ENCODE results near the gene BRMS1L. TPM values are rescaled to one million over a fixed set of nuclear protein-coding genes. Genes with fewer than 3 reads are reported as not detected.

The BRMS1L gene, protein sequence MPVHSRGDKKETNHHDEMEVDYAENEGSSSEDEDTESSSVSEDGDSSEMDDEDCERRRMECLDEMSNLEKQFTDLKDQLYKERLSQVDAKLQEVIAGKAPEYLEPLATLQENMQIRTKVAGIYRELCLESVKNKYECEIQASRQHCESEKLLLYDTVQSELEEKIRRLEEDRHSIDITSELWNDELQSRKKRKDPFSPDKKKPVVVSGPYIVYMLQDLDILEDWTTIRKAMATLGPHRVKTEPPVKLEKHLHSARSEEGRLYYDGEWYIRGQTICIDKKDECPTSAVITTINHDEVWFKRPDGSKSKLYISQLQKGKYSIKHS
- total RNA-seq: 3.7 and 4.4 TPM in 2 replicates

DNA sequence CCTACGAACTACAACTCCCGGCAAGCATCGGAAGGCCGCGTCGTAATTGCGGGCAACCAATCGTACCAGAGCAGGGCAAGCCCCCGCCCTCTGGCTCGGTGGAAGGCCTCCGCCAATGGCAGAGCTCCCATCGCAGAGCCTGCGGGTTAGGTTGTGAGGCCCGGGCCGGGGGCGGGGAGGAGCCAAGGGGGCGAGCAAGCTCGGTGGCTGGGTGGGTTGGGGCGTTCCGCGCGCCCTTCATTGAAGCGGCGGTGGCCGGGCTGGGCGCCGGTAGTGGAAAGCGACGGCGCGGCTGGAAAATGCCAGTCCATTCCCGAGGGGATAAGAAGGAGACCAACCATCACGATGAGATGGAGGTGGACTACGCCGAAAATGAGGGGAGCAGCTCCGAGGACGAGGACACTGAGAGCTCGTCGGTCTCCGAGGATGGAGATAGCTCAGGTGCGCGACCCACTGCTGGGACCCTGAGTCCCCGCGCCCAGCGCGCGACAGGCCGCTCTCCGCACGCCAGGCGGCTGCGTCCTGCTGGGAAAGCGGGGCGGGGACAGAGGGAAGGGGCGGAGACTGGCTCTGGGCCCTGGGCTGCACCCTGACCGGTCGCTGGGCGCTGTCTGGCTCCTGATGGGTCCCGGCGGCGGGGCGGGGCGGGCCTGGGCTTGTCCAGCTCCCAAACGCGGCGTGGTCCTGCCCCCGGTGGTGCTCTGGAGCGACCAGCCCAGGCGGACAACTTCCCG is at the start of gene BRMS1L:
Gene BRMS1L (plus strand): TSS at position 121 of the 734 bp plus-strand sequence. CDS start 179 bp downstream, at position 300.

DNA sequence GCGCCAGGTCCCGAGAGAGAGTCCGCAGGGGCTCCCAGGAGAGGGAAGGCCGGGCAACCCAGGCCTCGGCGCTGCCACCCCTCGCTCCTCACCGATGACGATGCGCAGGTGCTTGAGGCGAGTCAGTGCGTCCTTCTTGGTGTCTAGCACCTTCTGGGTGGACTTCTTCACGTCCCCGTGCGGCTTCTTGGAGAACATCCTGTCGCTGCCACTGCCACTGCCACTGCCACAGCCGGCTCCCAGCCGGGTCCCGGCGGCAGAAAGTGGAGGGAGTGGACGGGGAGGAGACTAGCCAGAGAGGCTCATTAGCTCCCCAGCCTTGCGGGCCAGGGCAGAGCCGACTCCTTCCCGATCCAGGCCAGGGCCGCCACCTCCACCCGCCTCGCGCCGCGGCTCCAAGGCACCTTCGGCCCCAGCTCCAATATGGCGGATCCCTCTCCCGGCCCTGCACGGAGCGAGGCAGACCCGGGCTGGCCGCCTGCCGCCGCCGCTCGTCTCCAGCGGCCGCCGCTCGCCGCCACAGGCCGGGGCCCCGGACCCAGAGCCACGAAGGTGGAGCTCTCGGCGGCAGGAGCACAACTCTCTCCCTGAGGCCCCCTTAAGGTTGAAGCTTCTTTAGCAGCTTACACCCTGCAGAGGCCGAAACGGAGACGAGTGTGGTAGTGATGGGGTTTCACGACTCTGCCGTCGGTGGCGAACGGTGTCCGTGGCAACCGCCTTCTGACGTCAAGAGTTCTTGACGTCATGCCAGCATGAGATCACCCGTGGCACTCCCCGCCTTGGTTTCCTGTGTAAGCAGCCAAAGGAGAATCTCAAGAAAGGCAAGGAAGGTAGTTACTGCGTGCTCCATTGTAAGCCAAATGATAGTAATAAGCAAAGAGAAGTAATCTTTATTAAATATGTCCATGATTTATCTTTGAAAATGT is 17.2 kb upstream of the BRMS1L start, which contains the start of gene RALGAPA1:
Gene RALGAPA1 (minus strand): TSS at position 658 of the 926 bp plus-strand sequence. CDS start 460 bp downstream, at position 198.

Other genes starting within 250 kb of the BRMS1L start
- 12.9 and 14.9 TPM in 2 replicates for gene RALGAPA1, start 17.0 kb upstream of the BRMS1L start, total RNA-seq

All from hair follicular keratinocyte (primary cell).